ENCODE results near the gene STAT5B.

DNA sequence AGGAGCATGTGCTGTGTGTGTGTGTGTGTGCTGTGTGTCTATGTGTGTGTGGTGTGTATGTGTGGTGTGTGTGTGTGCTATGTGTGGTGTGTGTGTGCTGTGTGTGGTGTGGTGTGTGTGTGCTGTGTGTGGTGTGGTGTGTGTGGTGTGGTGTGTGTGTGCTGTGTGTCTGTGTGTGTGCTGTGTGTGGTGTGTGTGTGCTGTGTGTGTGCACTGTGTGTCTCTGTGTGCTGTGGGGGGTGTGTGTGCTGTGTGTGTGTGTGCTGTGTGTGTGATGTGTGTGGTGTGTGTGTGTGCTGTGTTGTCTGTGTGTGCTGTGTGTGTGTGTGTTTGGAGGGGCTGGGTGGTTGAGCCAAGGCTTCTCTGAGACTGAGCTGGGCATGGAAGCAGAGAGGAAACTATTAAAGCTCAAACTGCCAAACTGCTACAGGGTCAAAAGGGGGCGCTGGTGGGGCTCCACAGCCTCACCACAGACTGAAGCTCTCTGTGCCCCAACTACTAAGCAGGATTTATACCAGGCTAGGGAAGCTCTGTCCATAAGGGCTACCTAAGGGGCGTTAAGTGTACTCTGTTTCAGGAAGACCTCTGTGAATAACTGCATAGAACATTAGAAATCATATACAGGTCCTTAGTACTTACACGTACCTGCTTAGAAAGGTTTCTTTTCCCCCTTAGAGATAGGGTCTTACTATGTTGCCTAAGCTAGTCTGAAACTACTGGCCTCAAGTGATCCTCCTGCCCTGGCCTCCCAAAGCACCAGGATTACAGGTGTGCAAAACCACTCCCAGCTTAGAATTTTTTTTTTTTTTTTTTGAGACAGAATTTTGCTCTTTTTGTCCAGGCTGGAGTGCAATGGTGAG, 54.1 kb downstream of the STAT5B start:
- TF ChIP-seq, protein P1, sequence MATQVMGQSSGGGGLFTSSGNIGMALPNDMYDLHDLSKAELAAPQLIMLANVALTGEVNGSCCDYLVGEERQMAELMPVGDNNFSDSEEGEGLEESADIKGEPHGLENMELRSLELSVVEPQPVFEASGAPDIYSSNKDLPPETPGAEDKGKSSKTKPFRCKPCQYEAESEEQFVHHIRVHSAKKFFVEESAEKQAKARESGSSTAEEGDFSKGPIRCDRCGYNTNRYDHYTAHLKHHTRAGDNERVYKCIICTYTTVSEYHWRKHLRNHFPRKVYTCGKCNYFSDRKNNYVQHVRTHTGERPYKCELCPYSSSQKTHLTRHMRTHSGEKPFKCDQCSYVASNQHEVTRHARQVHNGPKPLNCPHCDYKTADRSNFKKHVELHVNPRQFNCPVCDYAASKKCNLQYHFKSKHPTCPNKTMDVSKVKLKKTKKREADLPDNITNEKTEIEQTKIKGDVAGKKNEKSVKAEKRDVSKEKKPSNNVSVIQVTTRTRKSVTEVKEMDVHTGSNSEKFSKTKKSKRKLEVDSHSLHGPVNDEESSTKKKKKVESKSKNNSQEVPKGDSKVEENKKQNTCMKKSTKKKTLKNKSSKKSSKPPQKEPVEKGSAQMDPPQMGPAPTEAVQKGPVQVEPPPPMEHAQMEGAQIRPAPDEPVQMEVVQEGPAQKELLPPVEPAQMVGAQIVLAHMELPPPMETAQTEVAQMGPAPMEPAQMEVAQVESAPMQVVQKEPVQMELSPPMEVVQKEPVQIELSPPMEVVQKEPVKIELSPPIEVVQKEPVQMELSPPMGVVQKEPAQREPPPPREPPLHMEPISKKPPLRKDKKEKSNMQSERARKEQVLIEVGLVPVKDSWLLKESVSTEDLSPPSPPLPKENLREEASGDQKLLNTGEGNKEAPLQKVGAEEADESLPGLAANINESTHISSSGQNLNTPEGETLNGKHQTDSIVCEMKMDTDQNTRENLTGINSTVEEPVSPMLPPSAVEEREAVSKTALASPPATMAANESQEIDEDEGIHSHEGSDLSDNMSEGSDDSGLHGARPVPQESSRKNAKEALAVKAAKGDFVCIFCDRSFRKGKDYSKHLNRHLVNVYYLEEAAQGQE (IDR thresholded peaks at IDR 0.05; ENCODE audit: insufficient read depth in 1 of 2, low read depth in 2 of 2, low read length in 2 of 2), result no peak
- TF ChIP-seq POLR2AphosphoS5 (IDR thresholded peaks at IDR 0.05; ENCODE audit: low read depth, low read length) (no peak), TAF1 (IDR thresholded peaks at IDR 0.05; ENCODE audit: borderline replicate concordance, insufficient read depth, low read length) (no peak)
